ENCODE measurements around the gene NADK2.
"Not testable (repeated sequence)": the region's sequence is repeated elsewhere in the genome, so short reads cannot be mapped to it uniquely, and the experiment has no call there.

Gene NADK2

DNA sequence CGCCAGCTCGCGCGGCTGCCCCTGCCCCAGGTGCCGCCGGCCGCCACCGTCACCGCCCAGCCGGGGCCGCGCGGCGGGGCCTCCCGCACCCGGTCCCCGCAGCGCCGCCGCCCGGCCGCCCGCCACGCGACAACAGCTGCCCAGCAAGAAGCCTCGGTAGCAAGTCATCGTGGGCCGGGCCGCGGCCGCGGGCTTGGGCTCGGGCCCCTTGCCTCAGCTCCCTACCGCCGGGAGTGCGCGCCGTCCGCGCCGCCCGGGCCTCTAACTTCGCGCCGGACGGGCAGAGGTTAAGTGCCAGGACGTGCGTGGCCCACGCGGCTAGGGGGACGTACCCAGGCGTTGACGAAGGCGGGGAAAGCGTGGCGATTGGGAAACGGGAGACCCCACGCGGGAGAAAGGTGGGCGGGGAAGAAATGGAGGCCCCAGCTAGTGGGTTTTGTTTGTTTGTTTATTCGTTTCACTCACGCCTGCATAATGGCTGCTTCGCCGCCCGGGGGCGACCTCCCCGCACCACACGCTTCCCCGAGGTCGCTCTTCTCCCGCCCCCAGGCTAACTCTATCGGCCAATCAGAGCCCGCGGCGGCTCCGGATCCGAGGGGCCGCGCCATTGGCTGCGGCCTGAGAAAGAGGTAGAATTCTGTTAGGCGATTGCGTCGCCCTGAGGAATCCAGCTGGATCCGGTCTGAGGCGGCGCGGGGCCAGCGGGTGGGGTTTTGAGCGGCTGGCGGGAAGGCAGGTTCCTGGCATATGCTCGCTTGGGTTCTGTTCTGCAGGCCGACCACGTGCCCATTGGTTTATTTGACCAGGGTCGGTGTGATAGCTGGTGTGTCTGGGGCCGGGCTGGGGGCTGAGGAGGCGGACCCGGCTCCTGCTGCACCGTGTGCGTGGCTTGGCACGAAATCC lies at the start of gene NADK2:
Gene NADK2, minus strand, starts transcription at position 295 of the 903 bp plus-strand sequence. Its CDS starts 127 bp downstream, at position 168.
- peak; percentile 98 for DNase-seq

GRCh38 chr5:36285837-36286615 lies 44.3 kb upstream of the NADK2 start:
- no peak for DNase-seq

DNA sequence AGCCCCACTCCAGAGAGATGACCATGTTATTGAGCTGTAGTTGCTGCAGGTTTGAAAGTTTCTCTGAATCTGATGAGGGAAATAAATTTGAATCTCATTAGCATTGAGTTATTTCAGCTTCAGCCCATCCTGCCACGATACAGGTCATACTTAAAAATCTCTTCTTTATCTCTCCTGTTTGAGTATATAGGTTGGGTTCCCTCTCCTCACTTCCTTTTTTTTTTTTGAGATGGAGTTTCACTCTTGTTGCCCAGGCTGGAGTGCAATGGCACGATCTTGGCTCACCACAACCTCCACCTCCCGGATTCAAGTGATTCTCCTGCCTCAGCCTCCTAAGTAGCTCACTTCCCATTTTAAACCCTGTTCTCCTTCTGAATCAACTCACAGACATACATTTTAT lies 42.0 kb upstream of the NADK2 start:
- DNase-seq, result not testable (repeated sequence)

DNA sequence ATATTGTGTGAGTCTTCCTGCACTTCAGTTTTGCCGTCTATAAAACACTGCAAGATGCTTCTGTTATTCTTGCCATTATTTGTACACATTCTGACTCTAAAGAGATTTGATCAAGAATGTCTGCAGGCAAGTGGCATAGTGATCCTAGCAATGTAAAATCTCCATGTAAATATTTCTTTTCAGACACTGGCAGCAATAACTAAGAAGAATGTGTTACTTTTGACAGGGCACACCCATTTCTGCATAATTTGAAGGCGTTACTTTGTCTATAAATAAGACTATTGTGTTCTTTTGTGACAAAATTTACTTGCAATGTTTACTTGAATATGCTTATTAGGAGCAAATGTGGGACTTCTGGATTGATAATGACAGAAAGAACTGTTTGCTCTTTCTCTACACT lies 39.9 kb upstream of the NADK2 start:
- no peak for DNase-seq

DNA sequence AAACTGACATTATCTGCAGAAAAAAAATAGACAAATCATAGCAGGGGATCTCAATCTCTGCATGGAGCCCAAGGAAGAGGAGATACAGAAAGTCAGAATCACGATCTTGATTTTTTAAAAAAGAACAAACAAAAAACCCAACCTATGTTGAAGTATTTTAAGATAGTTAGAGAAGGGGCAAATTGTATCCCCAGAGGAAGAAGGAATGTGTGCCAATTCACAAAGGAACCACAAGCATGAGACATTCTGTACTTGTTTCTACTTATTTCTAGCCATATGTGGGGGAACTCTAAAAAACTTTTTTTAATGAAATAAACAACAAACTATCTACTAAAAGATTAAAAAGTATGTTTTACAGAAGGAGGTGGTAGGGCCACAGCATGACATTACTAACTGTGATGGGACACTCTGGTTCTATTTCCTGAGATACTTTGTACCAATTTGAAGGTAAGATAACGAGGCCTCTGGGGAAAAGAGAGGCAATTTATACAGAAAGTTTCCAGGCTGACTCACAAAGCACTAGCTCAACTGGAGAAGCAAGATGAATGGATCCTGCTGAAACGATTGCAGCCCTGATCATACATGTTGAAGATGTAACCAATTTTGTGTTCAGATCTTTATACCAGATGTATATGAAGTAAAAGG lies 37.5 kb upstream of the NADK2 start:
- DNase-seq, result peak; percentile 58

DNA sequence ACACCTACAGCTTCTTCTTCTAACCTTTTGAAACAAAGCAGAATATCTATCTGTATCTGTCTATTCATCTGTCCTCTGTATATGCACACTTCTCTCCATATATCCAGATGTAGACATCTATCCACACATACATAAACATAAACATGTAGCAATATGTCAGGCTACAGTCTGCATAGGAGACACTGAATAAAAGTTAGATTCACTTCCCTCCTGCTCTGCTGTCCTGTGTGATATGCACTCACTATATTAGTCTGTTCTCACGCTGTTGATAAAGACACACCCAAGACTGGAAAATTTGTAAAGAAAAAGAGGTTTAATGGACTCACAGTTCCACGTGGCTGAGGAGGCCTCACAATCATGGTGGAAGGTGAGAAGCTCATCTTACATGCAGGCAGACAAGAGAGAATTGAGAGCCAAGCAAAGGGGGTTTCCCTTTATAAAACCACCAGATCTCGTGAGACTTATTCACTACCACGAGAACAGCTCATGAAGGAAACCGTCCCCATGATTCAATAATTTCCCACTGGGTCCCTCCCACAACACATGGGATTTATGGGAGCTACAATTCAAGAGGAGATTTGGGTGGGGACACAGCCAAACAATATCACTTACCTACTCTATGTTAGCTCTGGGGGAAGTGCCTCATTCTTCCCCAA lies 35.9 kb upstream of the NADK2 start:
- DNase-seq, result no peak

GRCh38 chr5:36276864-36277263 lies 35.1 kb upstream of the NADK2 start:
- no peak for DNase-seq

GRCh38 chr5:36273809-36274526 lies 32.2 kb upstream of the NADK2 start:
- no peak for DNase-seq

DNA sequence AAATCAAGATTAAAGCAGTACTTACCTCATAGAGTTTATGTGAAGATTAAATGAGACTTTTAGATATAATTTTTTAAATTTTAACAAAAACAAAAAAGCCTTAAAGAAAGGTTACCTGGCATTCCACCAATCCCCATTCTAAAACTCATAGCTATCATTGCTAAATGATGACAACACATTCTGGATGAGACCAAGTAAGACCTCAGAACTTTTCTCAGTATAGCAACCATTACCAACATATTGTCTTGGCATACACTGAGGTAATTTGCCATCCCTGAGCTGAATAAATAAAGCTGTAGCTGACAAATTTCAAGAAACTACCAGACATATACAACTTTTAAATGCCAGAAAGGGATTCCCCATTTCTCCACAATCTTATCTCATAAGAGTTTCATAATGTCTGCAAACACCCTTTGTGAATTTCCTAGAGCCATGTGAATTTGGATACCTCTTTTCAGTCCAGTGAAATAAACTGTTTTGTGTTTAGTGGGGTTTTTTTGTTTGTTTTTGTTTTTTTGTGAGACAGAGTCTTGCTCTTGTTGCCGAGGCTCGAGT lies 30.5 kb upstream of the NADK2 start:
- peak; percentile 27 for DNase-seq

GRCh38 chr5:36270876-36271575 lies 29.3 kb upstream of the NADK2 start:
- no peak for DNase-seq

DNA sequence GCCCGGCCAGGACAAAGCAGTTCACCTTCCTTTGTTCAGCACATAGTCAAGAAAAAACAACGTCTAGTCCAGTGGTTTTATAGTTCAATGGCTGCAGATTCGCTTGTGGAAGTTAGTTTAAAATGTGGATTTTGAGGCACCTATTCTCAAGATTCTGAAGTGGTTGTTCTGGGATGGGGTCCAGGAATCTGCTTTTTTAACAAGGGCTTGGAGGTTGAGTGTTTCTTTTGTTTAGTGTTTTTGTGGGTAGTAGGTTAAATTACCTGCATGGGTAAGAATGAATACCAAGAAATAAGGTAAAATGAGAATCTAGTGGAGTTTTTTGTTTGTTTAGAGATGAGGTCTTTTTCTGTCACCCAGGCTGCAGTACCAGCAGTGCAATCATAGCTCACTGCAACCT lies 28.4 kb upstream of the NADK2 start:
- DNase-seq, result no peak

GRCh38 chr5:36269478-36269877 lies 27.8 kb upstream of the NADK2 start:
- DNase-seq, result no peak

- no peak for DNase-seq
These were observed 26.2 kb upstream of the NADK2 start for GRCh38 chr5:36267905-36268304.

- DNase-seq, result no peak
These were observed 22.6 kb upstream of the NADK2 start for GRCh38 chr5:36264202-36264760.

- DNase-seq, result no peak
These were observed 19.5 kb upstream of the NADK2 start for GRCh38 chr5:36261186-36261585.

GRCh38 chr5:36253575-36253974 lies 11.8 kb upstream of the NADK2 start:
- no peak for DNase-seq

DNA sequence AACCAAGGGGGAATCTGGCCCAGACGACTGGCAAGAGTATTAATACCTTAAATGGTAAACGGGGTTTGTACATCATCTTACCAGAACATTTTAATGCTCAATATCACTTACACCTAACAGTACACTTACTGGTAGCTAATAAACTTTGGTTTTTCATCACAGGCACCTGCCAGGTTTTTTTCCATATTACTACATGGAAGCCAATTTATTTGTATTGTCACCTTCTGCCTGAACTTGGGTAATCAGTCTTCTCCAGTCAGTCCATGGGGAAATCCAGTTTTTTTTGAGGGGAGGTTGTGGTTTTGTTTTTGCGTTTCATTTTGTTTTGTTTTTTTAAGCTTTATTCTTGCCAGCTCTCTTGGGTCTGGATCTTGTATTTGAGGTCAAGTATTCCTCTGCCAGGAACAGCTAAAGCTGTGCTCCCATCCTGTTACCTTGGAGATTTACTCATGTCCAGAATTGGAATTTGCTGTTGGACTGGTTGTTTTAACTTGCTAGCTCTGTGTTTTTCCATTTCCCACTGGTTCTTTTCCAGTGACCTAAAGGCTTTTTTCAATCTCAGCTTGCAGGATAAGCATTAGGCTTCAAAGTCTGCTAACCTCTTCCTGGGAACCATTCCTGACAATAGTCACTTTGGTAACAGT lies 11.1 kb upstream of the NADK2 start:
- no peak for DNase-seq

GRCh38 chr5:36251218-36251617 lies 9.5 kb upstream of the NADK2 start:
- no peak for DNase-seq

- DNase-seq, result no peak
These were observed 8.7 kb upstream of the NADK2 start for GRCh38 chr5:36250427-36250826.

- no peak for DNase-seq
These were observed 4.5 kb upstream of the NADK2 start for GRCh38 chr5:36246036-36246800.

All from fibroblast of skin of right biceps (primary cell).